Dedifferentiated amniotic fluid mesenchymal stem cell (primary cell): ENCODE data around the gene UNC79.

Source experiments
- DNase-seq: peaks from one replicate; pipeline ENCODE4 v3.0.0-alpha.2; 2016; ENCODE audit errors: extremely low spot score

UNC79 gene

GRCh38 chr14:93708311-93708734, 277.6 kb downstream of the UNC79 start:
- no peak for DNase-seq

- DNase-seq, result no peak
Measured at GRCh38 chr14:93708800-93709199, 278.1 kb downstream of the UNC79 start.

- DNase-seq, result no peak
Measured at GRCh38 chr14:93709249-93709648, 278.5 kb downstream of the UNC79 start.

- no peak for DNase-seq
Measured at GRCh38 chr14:93712079-93712837, 281.5 kb downstream of the UNC79 start.

GRCh38 chr14:93712838-93713724, 282.3 kb downstream of the UNC79 start:
- no peak for DNase-seq

- no peak for DNase-seq
Measured at GRCh38 chr14:93713726-93714405, 283.1 kb downstream of the UNC79 start.

GRCh38 chr14:93714605-93715004, 283.9 kb downstream of the UNC79 start:
- DNase-seq, result no peak

- DNase-seq, result no peak
Measured at GRCh38 chr14:93715279-93715927, 284.7 kb downstream of the UNC79 start.

- DNase-seq, result no peak
Measured at GRCh38 chr14:93716002-93716745, 285.4 kb downstream of the UNC79 start.

- no peak for DNase-seq
Measured at GRCh38 chr14:93716746-93717667, 286.3 kb downstream of the UNC79 start.

- no peak for DNase-seq
Measured at GRCh38 chr14:93717668-93718320, 287.1 kb downstream of the UNC79 start.

GRCh38 chr14:93719256-93719655, 288.5 kb downstream of the UNC79 start:
- DNase-seq, result no peak

GRCh38 chr14:93720076-93720815, 289.5 kb downstream of the UNC79 start:
- DNase-seq, result no peak

GRCh38 chr14:93720981-93721483, 290.3 kb downstream of the UNC79 start:
- DNase-seq, result no peak

GRCh38 chr14:93723001-93723400, 292.3 kb downstream of the UNC79 start:
- DNase-seq, result no peak

- DNase-seq, result no peak
Measured at GRCh38 chr14:93725002-93725582, 294.4 kb downstream of the UNC79 start.

GRCh38 chr14:93725993-93726392, 295.3 kb downstream of the UNC79 start:
- no peak for DNase-seq
